H9 (cell line): ENCODE measurements around the gene GXYLT2. TPM values are rescaled to one million over a fixed set of nuclear protein-coding genes. Genes with fewer than 3 reads are reported as not detected.

Experiments
- DNase-seq: peaks from one replicate; pipeline ENCODE4 v3.0.0-alpha.2; 2017
- H2AFZ ChIP-seq: one replicate; pipeline ENCODE4 v1.6.1; 2013; ENCODE audit warnings: mild to moderate bottlenecking, low read length, control low read depth, moderate library complexity
- H2AK5ac ChIP-seq: 2 replicates; pipeline ENCODE4 v1.6.1; 2013; ENCODE audit warnings: low read length, control low read depth, mixed read lengths; ENCODE audit not compliant: insufficient read length
- H2BK120ac ChIP-seq: one replicate; pipeline ENCODE4 v1.6.1; 2013; ENCODE audit warnings: low read depth, mild to moderate bottlenecking, low read length, control low read depth, inconsistent platforms; ENCODE audit not compliant: poor library complexity, severe bottlenecking
- H2BK12ac ChIP-seq: 2 replicates; pipeline ENCODE4 v1.6.1; 2013; ENCODE audit warnings: low read length, control low read depth, mixed read lengths, low read depth; ENCODE audit not compliant: insufficient read length
- H2BK15ac ChIP-seq: 2 replicates; pipeline ENCODE4 v1.6.1; 2013; ENCODE audit warnings: low read depth, low read length, control low read depth
- H2BK20ac ChIP-seq: one replicate; pipeline ENCODE4 v1.6.1; 2013; ENCODE audit warnings: low read depth, mild to moderate bottlenecking, low read length, control low read depth, inconsistent platforms; ENCODE audit not compliant: poor library complexity, severe bottlenecking
- H2BK5ac ChIP-seq: 2 replicates; pipeline ENCODE4 v1.6.1; 2013; ENCODE audit warnings: low read length, control low read depth, mixed read lengths; ENCODE audit not compliant: insufficient read length
- H3K14ac ChIP-seq: 2 replicates; pipeline ENCODE4 v1.6.1; 2013; ENCODE audit warnings: low read length, control low read depth; ENCODE audit not compliant: insufficient read depth
- H3K18ac ChIP-seq: 2 replicates; pipeline ENCODE4 v1.6.1; 2013; ENCODE audit warnings: low read depth, mild to moderate bottlenecking, mixed read lengths, low read length, control low read depth; ENCODE audit not compliant: insufficient read length
- H3K23ac ChIP-seq: 2 replicates; pipeline ENCODE4 v1.6.1; 2013; ENCODE audit warnings: low read length, control low read depth, mixed read lengths, low read depth; ENCODE audit not compliant: insufficient read length
- H3K23me2 ChIP-seq: 2 replicates; pipeline ENCODE4 v1.6.1; 2013; ENCODE audit warnings: low read depth, mild to moderate bottlenecking, mixed read lengths, low read length, control low read depth; ENCODE audit not compliant: insufficient read length, poor library complexity, severe bottlenecking
- H3K27ac ChIP-seq: 2 replicates; pipeline ENCODE4 v1.5.1; 2013; ENCODE audit warnings: low read length, control low read depth, mixed read lengths, low read depth; ENCODE audit not compliant: insufficient read length
- H3K27me3 ChIP-seq: 2 replicates; pipeline ENCODE4 v1.6.1; 2013; ENCODE audit warnings: low read length, control low read depth, inconsistent platforms; ENCODE audit not compliant: insufficient read depth
- H3K4ac ChIP-seq: 2 replicates; pipeline ENCODE4 v1.6.1; 2013; ENCODE audit warnings: low read depth, mild to moderate bottlenecking, control low read depth, inconsistent platforms, low read length, moderate library complexity
- H3K4me1 ChIP-seq: 2 replicates; pipeline ENCODE4 v1.6.1; 2013; ENCODE audit warnings: low read length, control low read depth, inconsistent platforms; ENCODE audit not compliant: insufficient read depth
- H3K4me2 ChIP-seq: 2 replicates; pipeline ENCODE4 v1.6.1; 2013; ENCODE audit warnings: low read length, control low read depth, mixed read lengths; ENCODE audit not compliant: insufficient read length, insufficient read depth
- H3K56ac ChIP-seq: 2 replicates; pipeline ENCODE4 v1.6.1; 2013; ENCODE audit warnings: low read depth, mild to moderate bottlenecking, mixed read lengths, low read length, control low read depth; ENCODE audit not compliant: insufficient read length
- H3K79me1 ChIP-seq: 2 replicates; pipeline ENCODE4 v1.6.1; 2013; ENCODE audit warnings: low read depth, mild to moderate bottlenecking, moderate library complexity, low read length, control low read depth, inconsistent platforms; ENCODE audit not compliant: insufficient read depth, poor library complexity, severe bottlenecking
- H3K79me2 ChIP-seq: 2 replicates; pipeline ENCODE4 v1.6.1; 2013; ENCODE audit warnings: low read length, control low read depth, inconsistent platforms; ENCODE audit not compliant: insufficient read depth
- H3K9ac ChIP-seq: 2 replicates; pipeline ENCODE4 v1.6.1; 2013; ENCODE audit warnings: low read length, control low read depth, mixed read lengths; ENCODE audit not compliant: insufficient read length; ENCODE audit errors: extremely low read depth
- H3K9me3 ChIP-seq: one replicate; pipeline ENCODE4 v1.6.1; 2013; ENCODE audit warnings: low read depth, low read length, inconsistent platforms; ENCODE audit not compliant: control insufficient read depth
- H3T11ph ChIP-seq: one replicate; pipeline ENCODE4 v1.6.1; 2013; ENCODE audit warnings: mild to moderate bottlenecking, low read length, control low read depth, inconsistent platforms
- H4K20me1 ChIP-seq: one replicate; pipeline ENCODE4 v1.6.1; 2013; ENCODE audit not compliant: control insufficient read depth, insufficient read length, insufficient read depth
- H4K5ac ChIP-seq: 2 replicates; pipeline ENCODE4 v1.6.1; 2013; ENCODE audit warnings: low read depth, mild to moderate bottlenecking, mixed read lengths, low read length, control low read depth; ENCODE audit not compliant: insufficient read length
- H4K8ac ChIP-seq: replicated peaks from 2 replicates; pipeline ENCODE4 v1.6.1; 2013; ENCODE audit warnings: low read length, control low read depth, mixed read lengths, low read depth; ENCODE audit not compliant: insufficient read length
- H4K91ac ChIP-seq: 2 replicates; pipeline ENCODE4 v1.6.1; 2013; ENCODE audit warnings: low read depth, mild to moderate bottlenecking, moderate library complexity, mixed read lengths, low read length, control low read depth; ENCODE audit not compliant: insufficient read length
- H3K27ac Mint-ChIP-seq, 3 experiments: 2 replicates in 2 of 3; 3 replicates in 1 of 3; pipeline ENCODE4 v1.8.0; 2020 to 2021; ENCODE audit warnings: mixed read lengths in 3 of 3, mild to moderate bottlenecking in 1 of 3, moderate library complexity in 1 of 3
- H3K27me3 Mint-ChIP-seq: 2 replicates; pipeline ENCODE4 v1.8.0; 2021; ENCODE audit warnings: low read depth, mild to moderate bottlenecking, moderate library complexity, mixed read lengths
- H3K36me3 Mint-ChIP-seq, 3 experiments: 2 replicates in 2 of 3; 3 replicates in 1 of 3; pipeline ENCODE4 v1.8.0; 2020 to 2021; ENCODE audit warnings: low read depth in 3 of 3, mixed read lengths in 3 of 3; ENCODE audit not compliant: insufficient read depth in 1 of 3
- H3K4me1 Mint-ChIP-seq, 2 experiments: 2 replicates each; pipeline ENCODE4 v1.8.0; 2020; ENCODE audit warnings: mixed read lengths in 2 of 2
- H3K4me3 Mint-ChIP-seq, 2 experiments: 2 replicates in 1 of 2; 3 replicates in 1 of 2; pipeline ENCODE4 v1.8.0; 2020 to 2021; ENCODE audit warnings: mild to moderate bottlenecking in 2 of 2, mixed read lengths in 2 of 2, moderate library complexity in 1 of 2
- H3K9me3 Mint-ChIP-seq, 2 experiments: 2 replicates in 1 of 2; 3 replicates in 1 of 2; pipeline ENCODE4 v1.8.0; 2020; ENCODE audit warnings: mild to moderate bottlenecking in 2 of 2, mixed read lengths in 2 of 2, moderate library complexity in 1 of 2
- CTCF ChIP-seq: fragments of 200-600 bp; sonication (generic); conservative IDR thresholded peaks from 3 replicates; pipeline ENCODE4 v1.8.0; 2021; ENCODE audit warnings: antibody characterized with exemption, mild to moderate bottlenecking
- WGBS: extraction: QIAGEN DNeasy Blood & Tissue Kit; methylation state at CpG from one replicate; pipeline ENCODE4 v1.1.7; 2013; ENCODE audit warnings: missing lambda C conversion rate, low lambda C conversion rate, mixed read lengths; ENCODE audit not compliant: insufficient read length; ENCODE audit errors: extremely low coverage; 5-methylcytosine and 5-hydroxymethylcytosine counted together
- total RNA-seq: library from RNA; stranded (reverse); gene quantifications from 2 replicates; pipeline ENCODE4 v1.2.1, GENCODE V29; 2021

GXYLT2 gene
- total RNA-seq, 1 experiment from 2014 or later = 2.0 TPM

- H2AK5ac ChIP-seq = no peak overlapping the region
- no peaks in the 10 kb centered on the region for H3K79me2 ChIP-seq
- no peak overlapping the region for H4K5ac ChIP-seq
- no peak overlapping the region for H3K4ac ChIP-seq
- H2BK5ac ChIP-seq = no peak overlapping the region
- H2BK15ac ChIP-seq = no peak overlapping the region
- H3K9me3 ChIP-seq = no peaks in the 10 kb centered on the region
- no peak overlapping the region for H2BK12ac ChIP-seq
- H2AFZ ChIP-seq = no peak overlapping the region
- H3K79me1 ChIP-seq = no peaks in the 10 kb centered on the region
- no peak overlapping the region for H3K4me2 ChIP-seq
- H4K20me1 ChIP-seq = no peaks in the 10 kb centered on the region
- no peak overlapping the region for H3K27ac ChIP-seq
- Mint-ChIP-seq H3K4me3 (no peak overlapping the region), H3K36me3 (no peaks in the 10 kb centered on the region), H3K27ac (no peak overlapping the region), H3K27me3 (no peaks in the 10 kb centered on the region; the same call in 1 of the 2 replicates), H3K4me1 (peaks cover 0 to 6% of the 10 kb centered on the region in 2 experiments; a peak in 2 of 4 replicates), H3K9me3 (no peaks in the 10 kb centered on the region; a peak in 1 of 5 replicates)
- no peak overlapping the region for H3T11ph ChIP-seq
- H3K9ac ChIP-seq = no peak overlapping the region
- no peaks in the 10 kb centered on the region for H3K27me3 ChIP-seq
- no peak overlapping the region for H4K91ac ChIP-seq
- no CpG with 5 or more reads among the region's 3 CpGs for WGBS
- no peak for DNase-seq
- H3K56ac ChIP-seq = no peak overlapping the region
- H2BK120ac ChIP-seq = no peak overlapping the region
- H3K18ac ChIP-seq = no peak overlapping the region
- H3K4me1 ChIP-seq = no peaks in the 10 kb centered on the region
- H4K8ac ChIP-seq = no peak overlapping the region
- no peaks in the 10 kb centered on the region for H3K23me2 ChIP-seq
- TF ChIP-seq CTCF = no peak
- no peak overlapping the region for H3K14ac ChIP-seq
- no peak overlapping the region for H2BK20ac ChIP-seq
- no peak overlapping the region for H3K23ac ChIP-seq
These were observed 21.7 kb downstream of the GXYLT2 start for GRCh38 chr3:72909591-72909990.
